ENCODE results near the gene NUP210L. TPM values are rescaled to one million over a fixed set of nuclear protein-coding genes. Genes with fewer than 3 reads are reported as not detected.

The NUP210L gene
- polyA plus RNA-seq, 2 of the 4 experiments (the other 2 are of a cell fraction) = not detected

GRCh38 chr1:154183046-154183915, 28.4 kb upstream of the NUP210L start (continued):
- TF ChIP-seq CHD4 (IDR thresholded peaks at IDR 0.05; ENCODE audit: borderline replicate concordance) = no peak
- no peak for TF ChIP-seq SREBF2 (IDR thresholded peaks at IDR 0.05)
- no peak for TF ChIP-seq SMC3 (IDR thresholded peaks at IDR 0.05)
- TF ChIP-seq NR3C1 (IDR thresholded peaks at IDR 0.05) = no peak
- TF ChIP-seq NPAS2 (CRISPR knock-in tag; IDR thresholded peaks at IDR 0.05; ENCODE audit: borderline replicate concordance) = no peak
- TF ChIP-seq ELK1 (IDR thresholded peaks at IDR 0.05; ENCODE audit: low read depth, low read length) = no peak
- peak; percentile 32; the same call in 1 of the 2 replicates for TF ChIP-seq PHF8 (IDR thresholded peaks at IDR 0.05; ENCODE audit: borderline replicate concordance, low read depth)
- peak; percentile 85 to 90; a peak in 4 of 5 replicates for TF ChIP-seq JUN (IDR thresholded peaks at IDR 0.05)
- TF ChIP-seq EHMT2 (IDR thresholded peaks at IDR 0.05; ENCODE audit: low read depth) = no peak
- TF ChIP-seq RNF2 (IDR thresholded peaks at IDR 0.05; ENCODE audit: borderline replicate concordance, low read depth) = no peak
- TF ChIP-seq GATA3 (IDR thresholded peaks at IDR 0.05; ENCODE audit: borderline replicate concordance) = no peak
- TF ChIP-seq RFX5 (IDR thresholded peaks at IDR 0.05) = peak; percentile 74; the same call in 1 of the 2 replicates
- no peak for TF ChIP-seq ESRRA (IDR thresholded peaks at IDR 0.05; ENCODE audit: borderline replicate concordance, low read length)
- TF ChIP-seq HEYL (CRISPR knock-in tag; IDR thresholded peaks at IDR 0.05) = no peak
- TF ChIP-seq MAX (IDR thresholded peaks at IDR 0.05) = peak; percentile 92
- TF ChIP-seq HOXA7 (CRISPR knock-in tag; IDR thresholded peaks at IDR 0.05) = no peak
- peak; percentile 27 for TF ChIP-seq MYC (IDR thresholded peaks at IDR 0.05; ENCODE audit: borderline replicate concordance, low read length)
- TF ChIP-seq NFE2L2 (conservative IDR thresholded peaks at IDR 0.05; ENCODE audit: low read length) = no peak
- no peak for TF ChIP-seq FOXS1 (CRISPR knock-in tag; IDR thresholded peaks at IDR 0.05)
- TF ChIP-seq EP300 (IDR thresholded peaks at IDR 0.05) = no peak
- no peak for TF ChIP-seq MAFK (IDR thresholded peaks at IDR 0.05; ENCODE audit: partially characterized antibody)
- no peak for TF ChIP-seq BHLHE40 (IDR thresholded peaks at IDR 0.05; ENCODE audit: low read depth, low read length)
- TF ChIP-seq REST (IDR thresholded peaks at IDR 0.05) = no peak
- TF ChIP-seq FOSL2 (IDR thresholded peaks at IDR 0.05) = no peak
- TF ChIP-seq FOSL2 (CRISPR knock-in tag; IDR thresholded peaks at IDR 0.05) = no peak; the same call in 1 of the 2 replicates
- no peak for TF ChIP-seq ZSCAN20 (CRISPR knock-in tag; IDR thresholded peaks at IDR 0.05)
- TF ChIP-seq ZNF302 (CRISPR knock-in tag; IDR thresholded peaks at IDR 0.05) = no peak
- TF ChIP-seq TFCP2L1 (CRISPR knock-in tag; IDR thresholded peaks at IDR 0.05) = 0 out of 2 replicates have a peak, but pooled peaks have one; percentile 18
- no peak for TF ChIP-seq TP53 (CRISPR knock-in tag; IDR thresholded peaks at IDR 0.05)
- no peak for TF ChIP-seq ZFP36 (IDR thresholded peaks at IDR 0.05; ENCODE audit: borderline replicate concordance, partially characterized antibody)
- no peak for TF ChIP-seq RARB (CRISPR knock-in tag; IDR thresholded peaks at IDR 0.05)
- TF ChIP-seq BCL3 (IDR thresholded peaks at IDR 0.05) = peak; percentile 89; the same call in 1 of the 3 replicates
- TF ChIP-seq USF2 (IDR thresholded peaks at IDR 0.05) = no peak
- TF ChIP-seq E2F6 (IDR thresholded peaks at IDR 0.05; ENCODE audit: borderline replicate concordance, low read depth) = peak; percentile 99
- TF ChIP-seq ZC3H11A (IDR thresholded peaks at IDR 0.05) = 0 out of 2 replicates have a peak, but pooled peaks have one; percentile 8
